IPS-18c (cell line): ENCODE measurements around the gene LTK.

Experiments
- H3K4me3 ChIP-seq: 2 replicates; pipeline ENCODE4 v1.7.0; 2013; ENCODE audit warnings: low read depth, mild to moderate bottlenecking, low read length, moderate library complexity; ENCODE audit not compliant: insufficient read depth
- H3K9me3 ChIP-seq: one replicate; pipeline ENCODE4 v1.6.1; 2013; ENCODE audit warnings: mild to moderate bottlenecking, low read length, moderate library complexity; ENCODE audit not compliant: control insufficient read depth, insufficient read depth

LTK gene

DNA sequence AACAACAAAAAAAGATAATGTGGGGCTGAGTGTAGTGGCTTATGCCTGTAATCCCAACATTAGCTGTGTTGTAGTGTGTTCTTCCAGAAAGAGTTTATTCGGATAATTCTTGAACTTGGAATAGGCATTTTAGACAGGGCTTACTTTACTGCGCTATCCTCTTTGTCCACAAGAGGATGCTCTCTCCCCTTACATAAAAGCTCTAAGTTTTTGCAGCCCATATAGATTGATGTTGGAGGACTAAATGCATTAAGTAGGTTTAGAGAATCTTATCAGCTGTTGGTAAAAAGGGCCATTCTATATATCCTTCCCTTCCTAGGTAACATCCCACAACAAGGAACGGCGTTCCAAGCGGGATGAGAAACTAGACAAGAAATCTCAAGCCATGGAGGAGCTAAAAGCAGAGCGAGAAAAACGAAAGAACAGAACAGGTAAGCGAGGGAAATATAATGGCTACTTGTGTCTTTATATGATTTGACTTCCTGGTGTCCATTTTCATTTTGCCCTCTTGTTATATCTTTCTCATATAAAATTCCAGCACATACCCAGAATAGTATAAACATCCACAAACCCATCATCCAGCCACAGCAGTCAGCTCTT, 47.7 kb downstream of the LTK start:
- Histone ChIP-seq H3K9me3 (no peaks in the 10 kb centered on the region), H3K4me3 (no peak overlapping the region)

DNA sequence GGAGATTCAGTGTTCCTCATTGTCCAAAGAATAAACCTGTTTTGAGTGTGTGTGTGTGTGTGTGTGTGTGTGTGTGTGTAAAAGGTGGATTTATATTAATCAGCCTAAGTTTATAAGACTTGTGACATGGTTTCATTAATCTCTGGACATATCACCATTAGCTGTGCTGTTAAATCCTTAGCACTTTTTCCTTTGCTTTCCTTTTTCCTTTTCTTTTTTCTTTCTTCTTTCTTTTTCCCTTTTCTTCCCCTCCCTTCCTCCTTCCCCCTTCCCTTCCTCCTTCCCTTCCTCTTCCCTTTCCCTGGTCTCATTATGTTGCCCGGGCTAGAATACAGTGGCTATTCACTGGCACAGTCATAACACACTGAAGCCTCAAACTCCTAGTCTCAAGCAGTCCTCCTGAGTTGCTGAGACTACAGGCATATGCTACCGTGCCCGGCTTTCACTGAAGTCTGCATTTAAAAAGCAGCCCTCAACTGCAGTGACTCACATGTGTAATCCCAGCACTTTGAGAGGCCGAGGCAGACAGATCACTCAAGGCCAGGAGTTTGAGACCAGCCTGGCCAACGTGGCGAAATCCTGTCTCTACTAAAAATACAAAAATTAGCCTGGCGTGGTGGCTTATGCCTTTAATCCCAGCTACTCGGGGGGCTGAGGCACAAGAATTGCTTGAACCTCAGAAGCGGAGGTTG, 48.6 kb downstream of the LTK start:
- no peaks in the 10 kb centered on the region for H3K9me3 ChIP-seq

DNA sequence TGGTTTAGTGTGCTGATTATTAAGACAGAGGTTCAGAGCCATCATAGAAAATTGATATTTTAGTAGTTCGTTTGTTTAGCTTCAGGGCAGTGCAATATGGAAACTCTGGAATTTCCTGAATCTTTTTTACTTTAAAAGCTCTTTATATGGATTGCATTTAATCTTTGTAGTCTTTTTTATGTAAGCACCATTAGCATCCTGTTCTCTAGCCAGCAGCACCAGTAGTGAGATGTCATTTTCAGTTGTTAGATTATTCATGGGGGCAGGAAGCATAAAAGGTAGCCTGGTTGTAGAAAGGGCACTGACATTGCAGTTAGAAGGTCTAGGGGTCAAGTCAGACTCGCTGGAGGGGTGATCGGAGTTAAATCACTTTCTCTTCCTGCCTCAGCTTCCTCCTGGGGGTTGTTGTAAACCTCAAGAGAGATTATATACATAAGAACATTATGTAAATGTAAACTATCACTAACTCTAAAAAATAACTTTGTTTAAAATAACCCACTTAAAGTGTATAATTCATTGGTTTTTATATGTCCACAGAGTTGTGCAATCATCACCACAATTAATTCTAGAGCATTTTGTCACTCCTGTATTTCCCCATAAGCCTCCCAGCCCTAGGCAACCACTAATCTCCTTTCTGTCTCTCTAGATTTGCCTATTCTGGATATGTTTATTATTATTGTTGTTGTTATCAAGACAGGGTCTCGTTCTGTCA, 51.4 kb downstream of the LTK start:
- H3K4me3 ChIP-seq = no peak overlapping the region

More for the DNA sequence above, 48.6 kb downstream of the LTK start:
- no peak overlapping the region for H3K4me3 ChIP-seq

More for the DNA sequence above, 51.4 kb downstream of the LTK start:
- H3K9me3 ChIP-seq = no peaks in the 10 kb centered on the region
